GM19238 (cell line): ENCODE data around the gene CXCL8.
"Not testable (repeated sequence)": the region's sequence is repeated elsewhere in the genome, so short reads cannot be mapped to it uniquely, and the experiment has no call there.

ENCODE experiments used
- DNase-seq: peaks from one replicate; pipeline ENCODE4 v3.0.0; 2011; ENCODE audit warnings: low spot score; ENCODE audit not compliant: insufficient read length

CXCL8 gene

GRCh38 chr4:73743281-73743680 is 2.9 kb downstream of the CXCL8 start:
- DNase-seq = no peak

- DNase-seq = no peak
Observed at GRCh38 chr4:73743795-73744194, 3.4 kb downstream of the CXCL8 start.

GRCh38 chr4:73744203-73744602 is 3.8 kb downstream of the CXCL8 start:
- DNase-seq = no peak

GRCh38 chr4:73750730-73751129 is 10.4 kb downstream of the CXCL8 start:
- DNase-seq = no peak

- DNase-seq = no peak
Observed at GRCh38 chr4:73751166-73751565, 10.8 kb downstream of the CXCL8 start.

- DNase-seq = no peak
Observed at GRCh38 chr4:73751830-73752229, 11.5 kb downstream of the CXCL8 start.

- no peak for DNase-seq
Observed at GRCh38 chr4:73752424-73752823, 12.1 kb downstream of the CXCL8 start.

GRCh38 chr4:73753215-73753614 is 12.8 kb downstream of the CXCL8 start:
- DNase-seq = no peak

- no peak for DNase-seq
Observed at GRCh38 chr4:73754934-73755333, 14.6 kb downstream of the CXCL8 start.

- DNase-seq = no peak
Observed at GRCh38 chr4:73759357-73759756, 19.0 kb downstream of the CXCL8 start.

- DNase-seq = no peak
Observed at GRCh38 chr4:73761856-73762255, 21.5 kb downstream of the CXCL8 start.

- DNase-seq = no peak
Observed at GRCh38 chr4:73762409-73762808, 22.0 kb downstream of the CXCL8 start.

- DNase-seq = no peak
Observed at GRCh38 chr4:73763877-73764276, 23.5 kb downstream of the CXCL8 start.

GRCh38 chr4:73764513-73764912 is 24.1 kb downstream of the CXCL8 start:
- no peak for DNase-seq

- no peak for DNase-seq
Observed at GRCh38 chr4:73765296-73765695, 24.9 kb downstream of the CXCL8 start.

GRCh38 chr4:73770917-73771316 is 30.5 kb downstream of the CXCL8 start:
- no peak for DNase-seq

GRCh38 chr4:73772363-73772762 is 32.0 kb downstream of the CXCL8 start:
- DNase-seq = no peak

- DNase-seq = not testable (repeated sequence)
Observed at GRCh38 chr4:73774406-73774805, 34.0 kb downstream of the CXCL8 start.

- DNase-seq = no peak
Observed at GRCh38 chr4:73776321-73776729, 36.0 kb downstream of the CXCL8 start.

- no peak for DNase-seq
Observed at GRCh38 chr4:73777612-73778011, 37.2 kb downstream of the CXCL8 start.

- DNase-seq = no peak
Observed at GRCh38 chr4:73780243-73780642, 39.9 kb downstream of the CXCL8 start.

GRCh38 chr4:73780834-73781233 is 40.5 kb downstream of the CXCL8 start:
- no peak for DNase-seq

- DNase-seq = no peak
Observed at GRCh38 chr4:73788411-73788810, 48.0 kb downstream of the CXCL8 start.
